Measurements from ENCODE around the gene PWP2.
"Not testable (repeated sequence)": the region's sequence is repeated elsewhere in the genome, so short reads cannot be mapped to it uniquely, and the experiment has no call there.

Gene PWP2

DNA sequence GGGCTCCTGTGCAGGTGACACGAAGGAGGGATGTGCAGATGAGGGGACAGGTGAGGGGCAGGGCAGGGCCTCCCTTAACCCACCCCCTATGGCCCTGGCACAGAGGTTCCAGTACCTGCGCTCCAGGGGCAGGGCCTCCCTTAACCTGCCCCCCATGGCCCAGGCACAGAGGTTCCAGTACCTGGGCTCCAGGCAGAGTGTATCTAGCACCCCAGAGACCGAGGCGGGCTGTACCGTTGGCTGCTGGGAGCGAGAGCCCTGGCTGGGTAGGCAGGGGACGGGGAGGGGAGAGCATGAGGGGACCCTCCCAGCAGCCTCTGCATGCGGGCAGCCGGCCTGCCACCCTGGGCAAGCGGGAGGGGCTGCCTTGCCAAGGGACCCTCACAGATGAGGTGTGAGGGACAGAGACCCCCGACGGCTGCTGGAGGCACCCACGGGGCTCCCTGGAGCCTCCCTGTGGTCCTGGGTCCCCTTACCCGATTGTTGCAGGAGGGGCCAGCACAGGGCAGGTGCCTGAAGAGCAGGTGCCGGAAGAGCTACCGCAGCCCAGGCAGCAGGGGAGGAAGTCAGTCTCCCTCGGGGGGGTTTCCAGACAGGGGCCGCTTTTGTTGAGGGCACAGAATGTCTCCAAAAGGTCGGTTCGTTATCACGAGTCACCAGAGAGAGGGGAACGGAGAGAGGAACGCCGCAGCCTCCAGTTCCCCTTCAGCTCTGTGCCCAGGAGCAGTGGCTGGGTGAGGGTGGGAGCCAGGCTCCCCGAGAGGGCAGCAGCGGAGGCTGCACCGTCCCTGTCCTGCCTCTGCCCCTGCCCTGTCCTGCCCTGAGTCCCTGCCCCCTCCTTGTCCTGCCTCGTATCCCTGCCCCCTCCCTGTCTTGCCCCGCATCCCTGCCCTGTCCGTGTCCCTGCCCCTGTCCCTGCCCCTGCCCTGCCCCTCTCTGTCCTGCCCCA is 52.4 kb downstream of the PWP2 start:
- not testable (repeated sequence) for DNase-seq

DNA sequence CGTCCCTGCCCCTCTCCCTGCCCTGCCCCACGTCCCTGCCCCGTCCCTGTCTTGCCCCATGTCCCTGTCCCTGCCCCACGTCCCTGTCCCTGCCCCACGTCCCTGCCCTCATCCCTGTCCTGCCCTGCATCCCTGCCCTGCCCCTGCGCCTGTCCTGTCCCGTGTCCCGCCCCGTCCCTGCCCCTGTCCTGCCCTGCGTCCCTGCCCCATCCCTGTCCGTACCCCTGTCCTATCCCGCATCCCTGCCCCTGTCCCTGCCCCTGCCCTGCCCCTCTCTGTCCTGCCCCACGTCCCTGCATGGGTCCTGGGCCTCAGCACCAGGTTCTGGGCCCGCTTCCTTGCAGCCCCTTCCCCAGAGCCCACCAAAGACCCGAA is 53.1 kb downstream of the PWP2 start:
- DNase-seq, result not testable (repeated sequence)

DNA sequence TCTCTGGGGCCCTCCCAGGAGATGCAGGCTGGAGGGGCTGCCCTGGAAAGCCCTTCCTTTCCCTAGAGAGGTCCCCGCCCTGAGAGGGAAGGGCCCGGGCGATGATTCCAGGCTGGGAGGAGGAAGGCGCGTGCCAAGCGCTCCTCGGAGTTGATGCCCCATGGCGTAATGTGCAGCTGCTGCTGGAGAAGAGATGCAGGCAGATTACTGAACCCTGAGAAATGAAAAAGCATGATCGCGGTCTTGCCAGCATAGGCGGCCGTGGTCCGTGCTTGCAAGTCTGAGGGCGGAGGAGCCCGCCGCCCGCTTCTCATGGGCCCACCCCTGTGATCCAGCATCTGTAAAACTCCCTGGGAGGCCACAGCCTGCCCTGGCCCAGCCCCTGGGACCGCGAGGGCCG is 53.6 kb downstream of the PWP2 start:
- not testable (repeated sequence) for DNase-seq

DNA sequence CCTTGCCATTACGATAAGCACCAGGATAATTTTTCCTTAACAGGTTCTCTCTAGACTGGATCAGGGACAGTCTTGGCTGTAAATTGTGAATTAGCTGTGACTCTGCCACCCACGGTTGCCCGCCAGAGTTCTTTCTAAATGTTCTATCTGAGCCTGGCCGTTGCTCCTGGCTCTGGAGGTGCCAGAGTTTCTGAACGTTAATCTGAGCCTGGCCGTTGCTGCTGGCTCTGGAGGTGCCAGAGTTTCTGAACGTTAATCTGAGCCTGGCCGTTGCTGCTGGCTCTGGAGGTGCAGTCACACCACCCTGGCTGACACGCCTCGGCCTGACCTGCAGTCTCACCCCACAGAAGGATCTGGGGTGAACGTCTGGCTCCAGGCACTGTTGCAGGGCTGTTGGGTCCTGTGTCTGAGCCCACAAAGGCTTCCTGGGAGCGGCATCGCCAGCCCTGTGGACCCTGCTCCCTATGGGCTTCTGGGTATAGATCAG is 56.0 kb downstream of the PWP2 start:
- not testable (repeated sequence) for DNase-seq

DNA sequence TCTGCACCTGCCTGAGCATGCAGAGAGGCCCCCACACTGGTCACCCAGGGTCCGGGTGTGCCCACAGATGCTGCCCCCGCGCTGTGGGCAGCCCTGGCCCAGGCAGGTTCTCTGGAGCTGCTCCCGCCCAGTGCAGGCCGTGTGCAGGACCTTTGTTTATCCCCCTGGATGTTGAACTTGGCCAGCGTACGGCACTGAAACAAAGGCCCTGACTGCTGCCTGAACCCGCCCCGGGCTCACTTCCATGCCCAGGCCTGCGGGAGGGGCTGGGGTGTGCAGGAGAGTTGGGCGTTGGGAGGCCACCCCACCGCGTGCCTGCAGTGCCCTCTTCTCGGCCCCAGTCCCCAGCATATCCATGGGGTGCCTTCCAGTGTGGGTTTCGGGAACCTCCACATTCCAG is 58.7 kb downstream of the PWP2 start:
- not testable (repeated sequence) for DNase-seq

DNA sequence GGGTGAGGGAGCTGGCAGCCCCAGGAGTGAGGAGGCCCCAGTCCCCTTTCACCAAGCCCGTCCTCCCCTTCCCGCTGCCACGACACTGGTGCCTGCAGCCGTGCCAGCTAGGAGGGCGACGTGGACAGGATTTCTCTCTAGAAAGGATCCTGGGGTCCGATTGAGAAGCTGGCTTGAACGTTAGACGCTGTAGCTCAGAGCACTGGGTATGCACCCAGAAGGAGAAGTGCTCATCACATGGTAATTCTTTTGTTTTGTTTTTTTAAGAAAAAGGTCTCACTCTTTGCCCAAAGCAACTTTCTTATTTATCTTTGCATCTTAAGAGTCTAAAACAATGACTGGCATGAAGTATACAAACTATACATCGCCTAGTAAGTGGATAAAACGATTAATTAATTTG is 60.3 kb downstream of the PWP2 start:
- DNase-seq, result not testable (repeated sequence)

DNA sequence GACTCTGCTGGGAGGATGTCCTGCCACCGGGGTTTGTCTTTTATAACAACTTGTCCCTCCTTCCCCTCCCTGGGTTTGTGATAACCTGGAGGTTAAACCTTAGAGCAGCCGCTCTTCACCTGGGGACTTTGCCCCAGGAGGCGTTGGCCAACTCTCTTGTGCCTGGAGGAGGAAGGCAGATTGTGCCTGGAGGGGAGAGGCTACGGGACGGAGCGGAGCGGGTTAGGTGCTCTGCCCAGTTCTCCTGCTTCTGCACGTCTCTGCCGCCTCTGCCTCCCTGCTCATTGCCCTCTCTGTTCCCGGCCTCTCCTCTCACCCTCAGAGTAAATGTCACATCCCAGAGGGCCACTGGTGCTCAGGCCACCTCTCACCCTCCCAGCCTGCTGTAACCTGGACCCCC is 63.1 kb downstream of the PWP2 start:
- not testable (repeated sequence) for DNase-seq

DNA sequence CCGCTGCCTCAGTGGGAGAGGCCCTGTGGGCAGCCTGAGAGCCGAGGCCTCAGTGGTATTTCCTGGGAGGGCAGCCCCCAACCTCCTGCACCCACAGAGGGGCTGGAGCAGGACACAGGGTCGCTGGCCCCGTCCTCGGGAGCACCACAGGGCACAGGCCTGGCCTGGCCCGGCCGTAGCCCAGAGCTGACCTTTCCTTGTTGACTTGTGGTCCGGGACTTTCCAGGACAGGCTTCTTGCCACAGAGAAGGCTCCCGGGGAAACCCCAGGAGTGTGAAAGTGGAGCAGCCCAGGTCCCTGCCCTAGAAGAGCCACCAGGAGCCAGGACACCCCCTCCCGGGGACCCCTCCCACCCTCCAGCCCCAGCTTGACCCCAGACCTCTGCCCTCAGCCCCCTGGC is 63.7 kb downstream of the PWP2 start:
- DNase-seq, result not testable (repeated sequence)

DNA sequence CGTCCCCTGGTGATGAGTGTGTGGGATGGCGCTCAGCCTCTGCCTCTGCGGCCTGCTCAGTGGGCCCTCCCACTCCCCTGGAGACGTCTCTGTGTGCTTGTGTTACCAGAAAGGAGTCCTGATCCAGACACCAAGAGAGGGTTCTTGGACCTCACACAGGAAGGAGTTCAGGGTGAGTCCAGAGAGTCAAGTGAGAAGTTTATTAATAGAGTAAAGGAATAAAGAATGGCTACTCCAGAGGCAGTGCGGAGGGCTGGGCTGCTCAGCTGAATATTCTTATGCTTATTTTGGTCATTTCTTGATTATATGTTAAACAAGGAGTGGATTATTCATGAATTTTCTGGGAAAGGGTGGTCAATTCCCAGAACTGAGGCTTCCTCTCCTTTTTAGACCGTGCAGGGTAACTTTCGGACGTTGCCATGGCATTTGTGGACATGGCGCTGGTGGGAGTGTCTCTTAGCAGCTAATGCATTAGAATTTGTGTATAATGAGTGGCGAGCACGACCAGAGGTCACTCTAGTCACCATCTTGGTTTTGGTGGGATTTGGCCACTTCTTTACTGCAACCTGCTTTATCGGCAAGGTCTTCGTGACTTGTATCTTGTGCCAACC is 64.9 kb downstream of the PWP2 start:
- DNase-seq, result not testable (repeated sequence)

DNA sequence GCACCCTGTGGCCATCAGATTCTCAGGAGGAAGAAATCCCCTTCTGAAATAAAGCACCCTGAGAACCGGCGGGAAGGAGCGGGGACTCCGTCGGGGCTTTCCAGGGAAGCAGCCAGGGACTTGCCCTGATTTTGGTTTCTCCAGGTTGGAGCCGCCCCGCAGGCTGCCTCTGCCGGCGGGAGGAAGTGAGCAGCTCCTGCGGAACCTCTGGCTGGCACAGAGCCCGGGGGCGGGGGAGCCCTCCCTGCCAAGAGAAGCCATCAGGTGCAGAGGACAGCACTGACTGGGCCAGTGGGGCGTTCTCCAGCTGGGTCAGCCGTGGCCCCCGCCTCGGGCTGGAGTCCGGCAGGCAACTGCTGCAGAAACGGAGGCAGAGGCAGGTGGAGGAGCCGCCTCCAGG is 65.5 kb downstream of the PWP2 start:
- not testable (repeated sequence) for DNase-seq

DNA sequence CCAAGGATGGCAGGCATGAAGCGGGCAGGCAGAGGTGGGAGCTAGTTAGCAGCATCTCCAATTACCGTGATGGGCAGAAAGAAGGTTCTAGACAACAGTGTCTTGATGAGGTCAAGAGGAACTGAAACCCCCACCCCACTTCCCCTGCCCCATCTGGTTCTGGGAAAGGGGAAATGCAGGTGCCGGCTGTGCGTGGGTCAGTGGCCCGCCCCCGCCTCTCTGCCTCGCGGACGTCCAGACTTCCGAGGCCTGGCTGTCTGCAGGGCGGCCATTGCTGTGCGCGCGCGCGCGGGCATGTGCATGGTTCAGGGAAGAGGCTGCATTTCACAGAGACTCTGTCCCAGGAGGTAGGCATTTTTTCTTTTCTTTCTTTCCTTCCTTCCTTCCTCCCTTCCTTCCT is 68.0 kb downstream of the PWP2 start:
- DNase-seq, result not testable (repeated sequence)

DNA sequence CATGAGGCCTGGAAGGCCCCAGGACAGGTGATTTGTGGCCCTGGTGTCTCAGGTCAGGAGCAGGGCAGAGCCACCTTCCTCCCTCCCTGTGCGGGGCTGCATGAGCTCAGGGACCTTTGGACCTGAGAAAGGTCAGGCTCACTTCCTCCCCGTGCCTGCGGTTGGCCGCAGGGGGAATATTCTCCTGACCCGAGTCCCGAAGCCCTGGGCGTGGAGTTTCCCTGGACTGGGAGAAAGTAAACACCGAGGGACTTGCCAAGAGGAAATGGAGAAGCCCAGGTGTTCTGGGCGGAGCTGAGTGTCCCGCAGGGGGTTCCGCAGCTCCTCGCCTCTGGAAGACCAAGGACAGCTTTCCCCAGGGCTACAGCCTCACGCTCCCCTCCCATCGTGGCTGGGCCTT is 68.9 kb downstream of the PWP2 start:
- DNase-seq, result not testable (repeated sequence)

Measured in anterior cingulate cortex (tissue), 58 donors.